Heart left ventricle (tissue), 16 donors: ENCODE results near the gene TMEM42. TPM values are rescaled to one million over a fixed set of nuclear protein-coding genes. Genes with fewer than 3 reads are reported as not detected.
"Not testable (repeated sequence)": the region's sequence is repeated elsewhere in the genome, so short reads cannot be mapped to it uniquely, and the experiment has no call there.

Experiments
- ATAC-seq, 4 donors: fragments of 200-7000 bp; cut with Tn5 transposase; one replicate each; pipeline ENCODE4 v1.9.1; 2020 to 2022; ENCODE audit warnings: moderate library complexity in 4 of 4, mild to moderate bottlenecking in 3 of 4, moderate number of reproducible peaks in 1 of 4
- DNase-seq, 5 donors: peaks; one replicate each; pipeline ENCODE4 v3.0.0-alpha.2; 2020
- H3K27ac ChIP-seq, 12 donors: fragments of 200-600 bp; sonication (generic) in 4 of 12; one replicate each; pipeline versions ENCODE4 v1.5.0 to v1.8.0; 2016 to 2022; ENCODE audit warnings: mild to moderate bottlenecking in 2 of 12
- H3K27me3 ChIP-seq, 9 donors: fragments of 200-600 bp; sonication (generic) in 2 of 9; one replicate each; pipeline versions ENCODE4 v1.5.1 to v1.8.0; 2016 to 2022; ENCODE audit warnings: mild to moderate bottlenecking in 3 of 9
- H3K36me3 ChIP-seq, 9 donors: fragments of 200-600 bp; sonication (generic) in 2 of 9; one replicate each; pipeline versions ENCODE4 v1.5.0 to v1.8.0; 2018 to 2022; ENCODE audit warnings: mild to moderate bottlenecking in 2 of 9
- H3K4me1 ChIP-seq, 12 donors: fragments of 200-600 bp; sonication (generic) in 4 of 12; one replicate each; pipeline versions ENCODE4 v1.5.0 to v1.8.0; 2016 to 2022; ENCODE audit warnings: mild to moderate bottlenecking in 3 of 12
- H3K4me3 ChIP-seq, 12 donors: fragments of 200-600 bp; sonication (generic) in 4 of 12; one replicate each; pipeline versions ENCODE4 v1.5.0 to v1.8.0; 2017 to 2022; ENCODE audit warnings: mild to moderate bottlenecking in 9 of 12, moderate library complexity in 4 of 12
- H3K9me3 ChIP-seq, 12 donors: fragments of 200-600 bp; sonication (generic) in 4 of 12; one replicate each; pipeline versions ENCODE4 v1.5.0 to v1.8.0; 2016 to 2022; ENCODE audit warnings: mild to moderate bottlenecking in 1 of 12
- CTCF ChIP-seq, 12 donors: fragments of 200-600 bp; sonication (generic) in 4 of 12; IDR thresholded peaks; one replicate each; pipeline versions ENCODE4 v1.5.0 to v1.8.0; 2018 to 2022; ENCODE audit warnings: antibody characterized with exemption in 12 of 12, mild to moderate bottlenecking in 5 of 12
- POLR2A ChIP-seq, 2 donors: fragments of 450-650 bp; IDR thresholded peaks; one replicate each; pipeline ENCODE4 v1.6.1; 2017; ENCODE audit warnings: antibody characterized with exemption in 2 of 2, mild to moderate bottlenecking in 2 of 2, moderate library complexity in 2 of 2
- WGBS, 4 donors: extraction: QIAGEN DNeasy Blood & Tissue Kit in 2 of 4; methylation state at CpG; one replicate each; pipeline versions ENCODE4 v1.1.5 to v1.1.7; 2013 to 2018; 5-methylcytosine and 5-hydroxymethylcytosine counted together
- intact Hi-C, 10 donors: fragments of 100-400 bp; cut with DNase I; formaldehyde crosslinking; loops; one replicate each; pipeline versions ENCODE4 v1.11.1 to v1.14.2; 2022
- long read RNA-seq, 3 donors: library from polyadenylated mRNA; unstranded; transcript quantifications; one replicate each; pipeline ENCODE4 v2.0.0, GENCODE V29; 2020 to 2021
- polyA plus RNA-seq, 2 donors: library from polyadenylated mRNA; stranded (reverse); fragments of 200-250 nt; gene quantifications; one replicate each; pipeline ENCODE4 v1.2.3, GENCODE V29; 2013
- total RNA-seq, 9 donors: library from RNA; depleted of rRNA in 2 of 9; stranded (reverse); fragments of >200 nt in 2 of 9; fragmentation: NEBNext Ultra II Directional in 3 of 9; extraction: Animal tissue kit (Norgen Biotek cat#: 25700) in 3 of 9; gene quantifications; one replicate each; pipeline versions ENCODE4 v1.1.0 to v1.2.4, GENCODE V29; 2016 to 2023
- donor health status: ischemic (EF 13 %, LVEDD 7.1; RV severe dilation, severe dysfunction).
- donor health status: healthy with polysubstance abuse.
- donor health status: DM: no; HTN: yes; CAD: no.
- donor health status: DM: no; HTN: no; CAD: no.
- donor health status: ischemic (EF 25% LVEDD 6.9; RV normal size, moderate dysfunction).
- donor health status: ischemic (EF 25% LVEDD 5.7; RV mildly dilated, moderate dysfunction).
- donor health status: healthy.
- donor health status: DM: yes; HTN: yes; CAD: no.
- donor health status: ischemic (EF 35%, LVEDD 5.7; RV mildly dilated, moderate dysfunction).
- donor health status: nonischemic (EF 11% LVEDD 7.7; RV severe dilation, severe dysfunction).
- donor health status: DM: yes; HTN: yes; CAD: no.
- donor health status: PGD.
- donor health status: ischemic (EF 29% LVEDD 5.4; RV normal size, mild dysfunction).
- donor health status: nonischemic (EF 23%, LVEDD 6.1; RV moderate dilation, normal function).

Gene TMEM42
- 10 to 100 TPM in 5 of 9 donors, 1 to 10 TPM in 4; 7.3 to 13.0 (median 10.6) TPM for total RNA-seq
- 10 to 100 TPM in 1 of 2 donors, 1 to 10 TPM in 1; 9.4 to 14.1 TPM for polyA plus RNA-seq
- long read RNA-seq, donor 1, transcript TMEM42-201 (3 exons, 1,026 nt) = major isoform, 5 of 14 reads
- long read RNA-seq, donor 1, partial matches to known transcripts = 1 of 14 reads
- long read RNA-seq, donor 1, other reads (novel, unspliced or antisense) = 7 of 14 reads
- long read RNA-seq, donor 2, transcript TMEM42-201 (3 exons, 1,026 nt) = major isoform, 5 of 12 reads
- long read RNA-seq, donor 2, partial matches to known transcripts = 0 of 12 reads
- long read RNA-seq, donor 2, other reads (novel, unspliced or antisense) = 7 of 12 reads
- long read RNA-seq, donor 3, partial matches to known transcripts = 2 of 4 reads
- long read RNA-seq, donor 3, other reads (novel, unspliced or antisense) = 1 of 4 reads

- peak within 1 kb of the TSS; percentile 57 to 96 (median 89) for H3K27ac ChIP-seq
- intact Hi-C loops = loop anchor here in 8 of 10 donors (1.0 to 10.0 kb wide), 4 partner anchors 97 to 149 kb away; partner anchors contain the start of genes KIAA1143 (in 7 of the 8), KIF15 (in 7 of the 8), ZNF501 (in 1 of the 8) and ZNF502 (in 1 of the 8)
- DNase-seq (peak; percentile 90 to 96 (median 94)), ATAC-seq (peak; percentile 96 to 99 (median 99))
- TF ChIP-seq CTCF (IDR thresholded peaks at IDR 0.05) (peak; percentile 5 to 51 (median 28)), POLR2A (IDR thresholded peaks at IDR 0.05) (peak in 1 of 2 donors; percentile 81)
- WGBS, 4 donors = 0 to 3% (median 1%) methylated on average over 32 to 91 of the region's 91 CpGs
- peaks cover 0 to 7% (median 0%) of the 10 kb centered on the region in 12 donors for H3K9me3 ChIP-seq
- no peaks in the 10 kb centered on the region for H3K36me3 ChIP-seq
- H3K4me1 ChIP-seq = peaks cover 0 to 20% (median 8%) of the 10 kb centered on the region in 12 donors
- H3K27me3 ChIP-seq = no peaks in the 10 kb centered on the region
- H3K4me3 ChIP-seq = peak within 1 kb of the TSS; percentile 20 to 84 (median 70)
Observed at GRCh38 chr3:44861412-44862225, at the start of gene TMEM42. Gene TMEM42 (plus strand): TSS chr3:44861912. CDS start chr3:44861925, 13 bp downstream.

GRCh38 chr3:44814751-44815150 lies 47.0 kb upstream of the TMEM42 start:
- ATAC-seq = no peak
- Histone ChIP-seq H3K4me3 (no peak overlapping the region), H3K27ac (no peak overlapping the region), H3K27me3 (no peaks in the 10 kb centered on the region), H3K4me1 (no peaks in the 10 kb centered on the region), H3K9me3 (peaks cover 0 to 2% (median 0%) of the 10 kb centered on the region in 12 donors), H3K36me3 (peaks cover 0 to 9% (median 0%) of the 10 kb centered on the region in 9 donors)
- intact Hi-C loops = no loop called here
- no peak for TF ChIP-seq POLR2A (IDR thresholded peaks at IDR 0.05)
- no peak for TF ChIP-seq CTCF (IDR thresholded peaks at IDR 0.05)
- WGBS, 4 donors = 96 to 98% (median 96%) methylated on average over 6 of the region's 6 CpGs
- no peak for DNase-seq

- H3K4me1 ChIP-seq, DNase-seq, H3K36me3 ChIP-seq, intact Hi-C loops, H3K27ac ChIP-seq, H3K4me3 ChIP-seq, H3K27me3 ChIP-seq, ATAC-seq, H3K9me3 ChIP-seq: not testable (repeated sequence)
- 99 to 100% (median 100%) methylated on average over 2 of the region's 2 CpGs for WGBS, 4 donors
Observed at GRCh38 chr3:44816334-44816733, 45.4 kb upstream of the TMEM42 start.

- H3K4me3 ChIP-seq, intact Hi-C loops, H3K9me3 ChIP-seq, H3K4me1 ChIP-seq, DNase-seq, H3K36me3 ChIP-seq, H3K27ac ChIP-seq, H3K27me3 ChIP-seq, ATAC-seq: not testable (repeated sequence)
- WGBS, 4 donors = 94 to 100% (median 97%) methylated on average over 9 to 34 of the region's 34 CpGs
Observed at GRCh38 chr3:44821206-44821605, 40.5 kb upstream of the TMEM42 start.
